Activated B cell treated with CpG ODN at 0.5 μM for 24 hours (primary cell): ENCODE results near the gene TBC1D9B. TPM values are rescaled to one million over a fixed set of nuclear protein-coding genes. Genes with fewer than 3 reads are reported as not detected.

Experiments
- ATAC-seq: fragments of 200-7000 bp; cut with Tn5 transposase; one replicate; pipeline ENCODE4 v1.10.0; 2021; ENCODE audit warnings: low read depth, mild to moderate bottlenecking, moderate library complexity
- CTCF ChIA-PET: fragments of 350-600 bp; sonication (Branson Sonifier 250); formaldehyde crosslinking; loops from one replicate; lab custom pipeline; 2021; ENCODE audit warnings: antibody characterized with exemption; lab: Charles Lee
- POLR2A ChIA-PET: fragments of 350-600 bp; sonication (Branson Sonifier 250); formaldehyde crosslinking; loops from one replicate; lab custom pipeline; 2021; ENCODE audit warnings: antibody characterized with exemption; lab: Charles Lee
- DNase-seq: peaks from one replicate; pipeline ENCODE4 v3.0.0; 2022
- H3K27ac Mint-ChIP-seq: one replicate; pipeline ENCODE4 v1.8.0; 2020; ENCODE audit warnings: mixed read lengths
- H3K27me3 Mint-ChIP-seq: one replicate; pipeline ENCODE4 v1.8.0; 2021; ENCODE audit warnings: mixed read lengths
- H3K36me3 Mint-ChIP-seq: one replicate; pipeline ENCODE4 v1.8.0; 2021; ENCODE audit warnings: low read depth, mixed read lengths
- H3K4me1 Mint-ChIP-seq: one replicate; pipeline ENCODE4 v1.8.0; 2021; ENCODE audit warnings: mixed read lengths
- H3K4me3 Mint-ChIP-seq: one replicate; pipeline ENCODE4 v1.8.0; 2020; ENCODE audit warnings: mild to moderate bottlenecking, mixed read lengths
- H3K9me3 Mint-ChIP-seq: one replicate; pipeline ENCODE4 v1.8.0; 2020; ENCODE audit warnings: mixed read lengths
- intact Hi-C: fragments of 100-400 bp; cut with micrococcal nuclease; formaldehyde crosslinking; loops from one replicate; pipeline ENCODE4 v1.15.1; 2024
- total RNA-seq: library from RNA; stranded (reverse); gene quantifications from 2 replicates; pipeline ENCODE4 v1.2.3, GENCODE V29; 2022
- TF ChIP-seq, protein P1 (sequence below): fragments of 200-600 bp; IDR thresholded peaks from one replicate; pipeline ENCODE4 v1.8.0; 2022; ENCODE audit warnings: antibody characterized with exemption, mild to moderate bottlenecking

TBC1D9B gene
- total RNA-seq, 1 donor from 2014 or later = 117 TPM

DNA sequence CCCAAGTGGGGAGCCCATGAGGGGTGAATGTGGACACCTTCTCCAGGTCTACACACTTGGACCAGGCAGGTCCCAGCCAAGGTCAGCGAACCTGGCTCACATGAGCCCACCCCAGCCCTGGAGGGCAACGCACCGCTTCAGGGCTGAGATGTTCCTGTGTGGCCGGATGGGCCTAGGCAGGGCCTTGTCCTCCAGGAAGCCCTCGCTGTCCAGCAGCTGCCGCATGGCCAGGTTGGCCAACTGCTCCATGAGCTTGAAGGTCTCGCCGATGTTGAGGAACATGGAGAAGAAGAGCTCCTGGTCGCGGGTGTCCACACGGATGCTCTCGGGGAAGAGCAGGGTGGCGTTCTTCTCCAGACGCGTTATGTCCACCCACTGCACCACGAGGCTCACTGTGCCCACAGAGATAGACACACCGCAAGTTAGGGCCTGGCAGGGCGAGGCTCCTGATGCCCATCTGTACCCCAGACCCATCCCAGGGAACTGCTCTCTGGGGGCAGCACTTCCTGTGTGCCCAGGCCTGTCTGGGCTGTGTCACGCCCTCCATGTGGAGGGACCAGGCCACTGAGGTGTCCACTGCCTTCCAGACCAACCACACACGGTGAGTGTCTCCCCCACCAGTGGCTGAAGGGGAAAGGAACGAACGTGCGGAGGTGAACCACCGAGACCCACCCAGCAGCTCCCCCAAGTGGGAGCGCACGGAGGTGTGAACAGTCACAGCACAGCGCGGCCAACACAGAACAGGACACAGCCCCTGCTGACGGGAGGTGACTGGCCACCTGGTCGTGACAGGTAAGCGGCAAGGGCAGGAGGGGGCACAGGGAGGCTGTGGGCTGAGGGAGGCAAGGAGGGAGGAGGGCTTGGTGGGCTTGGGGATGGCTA, 14.4 kb downstream of the TBC1D9B start:
- H3K9me3 Mint-ChIP-seq = no peaks in the 10 kb centered on the region

DNA sequence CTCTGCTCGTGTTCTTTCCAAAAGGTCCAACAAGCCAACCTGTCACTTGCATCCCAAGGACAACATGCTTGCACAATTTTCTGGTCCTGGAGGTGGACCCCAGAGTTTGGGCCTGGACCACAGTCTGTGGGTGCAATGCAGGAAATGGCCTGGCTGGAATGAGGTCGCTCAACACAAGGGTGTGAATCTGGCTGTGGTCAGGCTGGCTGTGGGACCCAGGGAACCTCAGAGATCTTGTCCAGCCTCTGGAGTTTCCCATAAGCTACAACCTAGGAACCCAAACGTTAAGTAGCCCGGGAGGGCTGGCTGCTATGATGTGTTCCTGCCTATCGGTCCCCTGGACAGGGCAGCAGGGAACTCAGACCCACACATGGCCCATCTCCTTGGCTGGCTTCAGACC, 15.4 kb downstream of the TBC1D9B start:
- TF ChIP-seq, protein P1, sequence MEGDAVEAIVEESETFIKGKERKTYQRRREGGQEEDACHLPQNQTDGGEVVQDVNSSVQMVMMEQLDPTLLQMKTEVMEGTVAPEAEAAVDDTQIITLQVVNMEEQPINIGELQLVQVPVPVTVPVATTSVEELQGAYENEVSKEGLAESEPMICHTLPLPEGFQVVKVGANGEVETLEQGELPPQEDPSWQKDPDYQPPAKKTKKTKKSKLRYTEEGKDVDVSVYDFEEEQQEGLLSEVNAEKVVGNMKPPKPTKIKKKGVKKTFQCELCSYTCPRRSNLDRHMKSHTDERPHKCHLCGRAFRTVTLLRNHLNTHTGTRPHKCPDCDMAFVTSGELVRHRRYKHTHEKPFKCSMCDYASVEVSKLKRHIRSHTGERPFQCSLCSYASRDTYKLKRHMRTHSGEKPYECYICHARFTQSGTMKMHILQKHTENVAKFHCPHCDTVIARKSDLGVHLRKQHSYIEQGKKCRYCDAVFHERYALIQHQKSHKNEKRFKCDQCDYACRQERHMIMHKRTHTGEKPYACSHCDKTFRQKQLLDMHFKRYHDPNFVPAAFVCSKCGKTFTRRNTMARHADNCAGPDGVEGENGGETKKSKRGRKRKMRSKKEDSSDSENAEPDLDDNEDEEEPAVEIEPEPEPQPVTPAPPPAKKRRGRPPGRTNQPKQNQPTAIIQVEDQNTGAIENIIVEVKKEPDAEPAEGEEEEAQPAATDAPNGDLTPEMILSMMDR = no peak
- intact Hi-C loops = no loop called here
- ATAC-seq (no peak), DNase-seq (no peak)
- Mint-ChIP-seq H3K4me1 (no peaks in the 10 kb centered on the region), H3K4me3 (no peak overlapping the region), H3K27ac (no peak overlapping the region), H3K27me3 (no peaks in the 10 kb centered on the region), H3K36me3 (peaks cover 85% of the 10 kb centered on the region), H3K9me3 (no peaks in the 10 kb centered on the region)
- ChIA-PET CTCF (no interaction called here), POLR2A (interaction anchor here (1.0 kb wide), 1 partner anchor 35 kb away, joined by 8 read pairs; no protein-coding TSS in a partner anchor)

More for the DNA sequence above, 14.4 kb downstream of the TBC1D9B start:
- no peak for DNase-seq
- ATAC-seq = no peak
- TF ChIP-seq, protein P1 = no peak
- CTCF ChIA-PET = no interaction called here
- Mint-ChIP-seq H3K4me3 (no peak overlapping the region), H3K36me3 (peaks cover 80% of the 10 kb centered on the region), H3K27ac (no peak overlapping the region), H3K4me1 (no peaks in the 10 kb centered on the region), H3K27me3 (no peaks in the 10 kb centered on the region)
- POLR2A ChIA-PET = no interaction called here
- intact Hi-C loops = no loop called here

DNA sequence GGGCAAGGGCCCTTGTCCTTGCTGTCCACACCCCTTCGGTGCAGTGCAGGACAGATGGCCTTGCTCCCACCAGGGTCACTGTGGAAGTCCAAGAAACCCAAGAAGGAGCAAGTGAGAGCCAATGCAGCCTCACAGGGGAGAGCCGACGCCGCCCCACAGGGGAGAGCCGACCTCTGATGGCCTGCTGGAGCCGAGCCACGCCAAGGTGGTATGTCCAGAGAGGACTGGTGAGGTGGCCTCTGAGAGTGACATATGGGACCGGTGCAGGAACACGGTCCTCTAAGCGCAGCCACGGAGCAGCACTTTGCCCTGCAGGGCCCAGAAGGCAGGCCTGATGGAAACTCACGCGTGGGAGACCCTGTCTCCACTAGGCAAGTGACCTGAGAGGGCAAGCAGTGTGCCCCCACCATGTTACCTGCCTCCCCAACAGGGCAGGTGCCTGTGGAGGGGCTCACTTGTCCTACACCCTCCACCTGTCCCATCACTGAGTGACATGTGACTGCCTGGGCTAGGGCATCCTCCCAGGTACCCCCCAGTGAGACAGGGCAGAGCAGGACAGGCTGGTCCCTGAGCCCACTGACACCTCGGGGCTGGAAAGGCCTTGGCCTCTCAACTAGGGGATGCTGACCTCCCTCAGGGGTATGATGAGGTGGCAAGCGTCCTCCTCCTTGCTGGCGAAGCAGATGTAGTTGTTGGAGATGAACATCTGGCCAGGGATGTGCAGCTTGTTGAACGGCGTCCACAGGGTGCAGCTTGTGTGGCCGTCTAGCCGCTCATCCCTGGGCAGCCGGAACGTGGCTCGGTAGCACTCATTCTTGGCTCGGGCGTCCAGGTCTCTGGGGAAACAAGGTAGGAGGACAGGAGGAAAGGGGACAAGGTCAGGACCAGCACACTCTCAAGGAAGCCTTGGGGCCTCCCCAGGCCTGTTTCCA, 16.7 kb downstream of the TBC1D9B start:
- Mint-ChIP-seq H3K36me3 (peaks cover 91% of the 10 kb centered on the region), H3K4me3 (no peak overlapping the region), H3K27ac (no peak overlapping the region), H3K9me3 (no peaks in the 10 kb centered on the region), H3K27me3 (no peaks in the 10 kb centered on the region), H3K4me1 (no peaks in the 10 kb centered on the region)
- DNase-seq (no peak), ATAC-seq (no peak)
- CTCF ChIA-PET = no interaction called here
- POLR2A ChIA-PET = interaction anchor here (1.0 kb wide), 1 partner anchor 33 kb away, joined by 8 read pairs; no protein-coding TSS in a partner anchor
- intact Hi-C loops = no loop called here
- TF ChIP-seq, protein P1 = no peak

DNA sequence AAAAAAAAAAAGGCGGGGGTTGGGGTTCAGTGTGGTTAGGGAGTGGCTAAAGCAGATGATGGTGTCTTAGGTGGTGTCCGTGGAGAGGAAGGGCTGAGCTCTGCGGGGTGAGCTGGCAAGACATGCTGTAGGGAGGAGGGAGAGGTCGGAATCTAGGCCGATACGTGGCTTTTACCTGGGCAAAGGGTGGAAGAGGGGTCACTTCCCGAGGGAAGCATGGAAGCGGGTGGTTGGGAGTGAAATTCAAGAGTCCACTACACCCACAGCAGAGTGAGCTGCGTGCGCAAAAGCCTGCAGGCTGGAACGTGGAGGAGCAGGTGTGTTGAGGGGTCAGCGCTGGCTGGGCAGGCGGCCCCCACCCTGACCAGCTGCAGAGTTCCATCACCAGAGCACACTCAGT, 17.8 kb downstream of the TBC1D9B start:
- DNase-seq = no peak
- ChIA-PET CTCF (no interaction called here), POLR2A (interaction anchor here (0.7 kb wide), 1 partner anchor 45 kb away, joined by 4 read pairs; no protein-coding TSS in a partner anchor)
- no peaks in the 10 kb centered on the region for H3K4me1 Mint-ChIP-seq
- ATAC-seq = no peak
- TF ChIP-seq, protein P1 = no peak
- no peaks in the 10 kb centered on the region for H3K27me3 Mint-ChIP-seq
- peaks cover 1% of the 10 kb centered on the region for H3K9me3 Mint-ChIP-seq
- intact Hi-C loops = no loop called here
- peaks cover 90% of the 10 kb centered on the region for H3K36me3 Mint-ChIP-seq
- H3K27ac Mint-ChIP-seq = no peak overlapping the region
- H3K4me3 Mint-ChIP-seq = no peak overlapping the region

DNA sequence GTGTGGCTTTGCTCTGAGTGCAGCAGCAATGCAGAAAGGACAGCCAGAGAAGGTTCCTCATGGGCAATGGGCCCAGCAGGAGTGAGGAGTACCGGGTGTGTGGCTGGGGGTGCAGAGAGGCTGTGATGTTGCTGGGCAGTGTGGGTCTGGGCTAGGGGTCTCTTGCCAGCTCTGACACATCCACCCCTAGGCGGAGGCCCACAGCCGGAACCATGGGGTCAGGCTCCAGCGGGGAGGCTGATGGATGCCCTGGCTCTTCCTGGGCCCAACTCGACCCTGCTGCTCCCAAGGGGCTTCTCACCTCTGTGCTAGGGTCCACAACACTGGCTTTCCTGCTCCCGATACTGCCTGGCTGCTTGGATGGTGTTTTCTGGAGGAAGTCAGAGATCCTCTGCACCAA, 19.9 kb downstream of the TBC1D9B start:
- Mint-ChIP-seq H3K36me3 (peaks cover 89% of the 10 kb centered on the region), H3K4me3 (no peak overlapping the region), H3K4me1 (no peaks in the 10 kb centered on the region), H3K27ac (no peak overlapping the region), H3K27me3 (no peaks in the 10 kb centered on the region), H3K9me3 (peaks cover 9% of the 10 kb centered on the region)
- ChIA-PET POLR2A (no interaction called here), CTCF (no interaction called here)
- DNase-seq (no peak), ATAC-seq (no peak)
- intact Hi-C loops = no loop called here
- TF ChIP-seq, protein P1 = no peak
